ENCODE data around the gene NCAPD2.

The NCAPD2 gene

GRCh38 chr12:6548556-6548955 lies 54.7 kb downstream of the NCAPD2 start:
- Histone ChIP-seq H3K9ac (ENCODE audit: insufficient read length, low read depth) (peak overlapping the region; percentile 50), H3K27me3 (ENCODE audit: insufficient read depth, insufficient read length) (no peaks in the 10 kb centered on the region), H3K4me3 (ENCODE audit: insufficient read length, low read depth) (no peak overlapping the region), H3K4me1 (ENCODE audit: insufficient read depth, insufficient read length) (peaks cover 51% of the 10 kb centered on the region), H3K36me3 (ENCODE audit: insufficient read depth, insufficient read length, low read length) (peaks cover 89% of the 10 kb centered on the region), H3K9me3 (ENCODE audit: insufficient read depth, low read length) (no peaks in the 10 kb centered on the region)
- TF ChIP-seq YY1 (IDR thresholded peaks at IDR 0.05; ENCODE audit: insufficient read depth, insufficient read length) (no peak), ZNF274 (IDR thresholded peaks at IDR 0.05; ENCODE audit: low read depth, low read length) (no peak), SUZ12 (IDR thresholded peaks at IDR 0.05; ENCODE audit: extremely low read depth, insufficient read depth, insufficient read length) (no peak)
- DNase-seq (ENCODE audit: low read depth, low spot score): no peak

GRCh38 chr12:6548966-6549683 lies 55.2 kb downstream of the NCAPD2 start:
- Histone ChIP-seq H3K4me1 (ENCODE audit: insufficient read depth, insufficient read length) (peaks cover 52% of the 10 kb centered on the region), H3K36me3 (ENCODE audit: insufficient read depth, insufficient read length, low read length) (peaks cover 89% of the 10 kb centered on the region), H3K27me3 (ENCODE audit: insufficient read depth, insufficient read length) (no peaks in the 10 kb centered on the region), H3K9me3 (ENCODE audit: insufficient read depth, low read length) (no peaks in the 10 kb centered on the region), H3K4me3 (ENCODE audit: insufficient read length, low read depth) (no peak overlapping the region), H3K9ac (ENCODE audit: insufficient read length, low read depth) (peak overlapping the region; percentile 50)
- no peak for TF ChIP-seq SUZ12 (IDR thresholded peaks at IDR 0.05; ENCODE audit: extremely low read depth, insufficient read depth, insufficient read length)
- no peak for DNase-seq (ENCODE audit: low read depth, low spot score)

- TF ChIP-seq ZNF274 (IDR thresholded peaks at IDR 0.05; ENCODE audit: low read depth, low read length): no peak
- peaks cover 83% of the 10 kb centered on the region for H3K36me3 ChIP-seq (ENCODE audit: insufficient read depth, insufficient read length, low read length)
- DNase-seq (ENCODE audit: low read depth, low spot score): no peak
These were observed 55.8 kb downstream of the NCAPD2 start for GRCh38 chr12:6549684-6550151.

GRCh38 chr12:6550294-6551062 lies 56.6 kb downstream of the NCAPD2 start:
- H3K27me3 ChIP-seq (ENCODE audit: insufficient read depth, insufficient read length): no peaks in the 10 kb centered on the region
- H3K36me3 ChIP-seq (ENCODE audit: insufficient read depth, insufficient read length, low read length): peaks cover 86% of the 10 kb centered on the region
- H3K9me3 ChIP-seq (ENCODE audit: insufficient read depth, low read length): no peaks in the 10 kb centered on the region
- TF ChIP-seq YY1 (IDR thresholded peaks at IDR 0.05; ENCODE audit: insufficient read depth, insufficient read length) (no peak), ZNF274 (IDR thresholded peaks at IDR 0.05; ENCODE audit: low read depth, low read length) (no peak)
- H3K4me1 ChIP-seq (ENCODE audit: insufficient read depth, insufficient read length): peaks cover 52% of the 10 kb centered on the region
- DNase-seq (ENCODE audit: low read depth, low spot score): no peak
- peak overlapping the region; percentile 61 for H3K9ac ChIP-seq (ENCODE audit: insufficient read length, low read depth)
- H3K4me3 ChIP-seq (ENCODE audit: insufficient read length, low read depth): no peak overlapping the region

More at GRCh38 chr12:6549684-6550151, 55.8 kb downstream of the NCAPD2 start:
- no peak overlapping the region for H3K9ac ChIP-seq (ENCODE audit: insufficient read length, low read depth)
- H3K4me3 ChIP-seq (ENCODE audit: insufficient read length, low read depth): no peak overlapping the region
- peaks cover 52% of the 10 kb centered on the region for H3K4me1 ChIP-seq (ENCODE audit: insufficient read depth, insufficient read length)
- H3K9me3 ChIP-seq (ENCODE audit: insufficient read depth, low read length): no peaks in the 10 kb centered on the region
- no peaks in the 10 kb centered on the region for H3K27me3 ChIP-seq (ENCODE audit: insufficient read depth, insufficient read length)

GRCh38 chr12:6551063-6551461 lies 57.2 kb downstream of the NCAPD2 start:
- Histone ChIP-seq H3K36me3 (ENCODE audit: insufficient read depth, insufficient read length, low read length) (peaks cover 80% of the 10 kb centered on the region), H3K4me3 (ENCODE audit: insufficient read length, low read depth) (no peak overlapping the region), H3K27me3 (ENCODE audit: insufficient read depth, insufficient read length) (no peaks in the 10 kb centered on the region), H3K9ac (ENCODE audit: insufficient read length, low read depth) (peak overlapping the region; percentile 61), H3K4me1 (ENCODE audit: insufficient read depth, insufficient read length) (peaks cover 52% of the 10 kb centered on the region), H3K9me3 (ENCODE audit: insufficient read depth, low read length) (no peaks in the 10 kb centered on the region)
- no peak for DNase-seq (ENCODE audit: low read depth, low spot score)
- no peak for TF ChIP-seq SUZ12 (IDR thresholded peaks at IDR 0.05; ENCODE audit: extremely low read depth, insufficient read depth, insufficient read length)
- TF ChIP-seq ZNF274 (IDR thresholded peaks at IDR 0.05; ENCODE audit: low read depth, low read length): no peak
- no peak for TF ChIP-seq YY1 (IDR thresholded peaks at IDR 0.05; ENCODE audit: insufficient read depth, insufficient read length)

GRCh38 chr12:6551496-6552139 lies 57.7 kb downstream of the NCAPD2 start:
- no peaks in the 10 kb centered on the region for H3K27me3 ChIP-seq (ENCODE audit: insufficient read depth, insufficient read length)
- H3K9ac ChIP-seq (ENCODE audit: insufficient read length, low read depth): no peak overlapping the region
- H3K9me3 ChIP-seq (ENCODE audit: insufficient read depth, low read length): no peaks in the 10 kb centered on the region
- H3K4me1 ChIP-seq (ENCODE audit: insufficient read depth, insufficient read length): peaks cover 52% of the 10 kb centered on the region
- DNase-seq (ENCODE audit: low read depth, low spot score): no peak
- H3K36me3 ChIP-seq (ENCODE audit: insufficient read depth, insufficient read length, low read length): peaks cover 79% of the 10 kb centered on the region
- no peak for TF ChIP-seq YY1 (IDR thresholded peaks at IDR 0.05; ENCODE audit: insufficient read depth, insufficient read length)
- no peak for TF ChIP-seq SUZ12 (IDR thresholded peaks at IDR 0.05; ENCODE audit: extremely low read depth, insufficient read depth, insufficient read length)
- TF ChIP-seq ZNF274 (IDR thresholded peaks at IDR 0.05; ENCODE audit: low read depth, low read length): no peak
- no peak overlapping the region for H3K4me3 ChIP-seq (ENCODE audit: insufficient read length, low read depth)

GRCh38 chr12:6552140-6552551 lies 58.2 kb downstream of the NCAPD2 start:
- peak overlapping the region; percentile 18 for H3K9ac ChIP-seq (ENCODE audit: insufficient read length, low read depth)
- DNase-seq (ENCODE audit: low read depth, low spot score): no peak
- peaks cover 79% of the 10 kb centered on the region for H3K36me3 ChIP-seq (ENCODE audit: insufficient read depth, insufficient read length, low read length)
- no peak for TF ChIP-seq ZNF274 (IDR thresholded peaks at IDR 0.05; ENCODE audit: low read depth, low read length)
- TF ChIP-seq YY1 (IDR thresholded peaks at IDR 0.05; ENCODE audit: insufficient read depth, insufficient read length): no peak
- no peak for TF ChIP-seq SUZ12 (IDR thresholded peaks at IDR 0.05; ENCODE audit: extremely low read depth, insufficient read depth, insufficient read length)
- no peaks in the 10 kb centered on the region for H3K9me3 ChIP-seq (ENCODE audit: insufficient read depth, low read length)
- H3K4me3 ChIP-seq (ENCODE audit: insufficient read length, low read depth): no peak overlapping the region
- no peaks in the 10 kb centered on the region for H3K27me3 ChIP-seq (ENCODE audit: insufficient read depth, insufficient read length)
- peaks cover 52% of the 10 kb centered on the region for H3K4me1 ChIP-seq (ENCODE audit: insufficient read depth, insufficient read length)

Measured in NT2/D1 (cell line).